Body of pancreas (tissue), 4 donors: Measurements from ENCODE around the gene CYP46A1.
"Not testable (repeated sequence)": the region's sequence is repeated elsewhere in the genome, so short reads cannot be mapped to it uniquely, and the experiment has no call there.

ENCODE experiments used
- CTCF ChIP-seq, 7 experiments: fragments of 450-650 bp in 4 of 7; fragments of 200-600 bp in 3 of 7; sonication (generic) in 3 of 7; IDR thresholded peaks; one replicate each; pipeline ENCODE4 v1.5.1; 2016 to 2019; ENCODE audit warnings: antibody characterized with exemption in 7 of 7
- POLR2A ChIP-seq, 3 donors: fragments of 450-650 bp; IDR thresholded peaks; one replicate each; pipeline ENCODE4 v1.6.1; 2016; ENCODE audit warnings: antibody characterized with exemption in 3 of 3, mild to moderate bottlenecking in 2 of 3

- not testable (repeated sequence) for TF ChIP-seq CTCF, POLR2A (IDR thresholded peaks at IDR 0.05)
These were observed 41.3 kb upstream of the CYP46A1 start for GRCh38 chr14:99642771-99643170.
